ENCODE measurements around the gene CSNK2A1. TPM values are rescaled to one million over a fixed set of nuclear protein-coding genes. Genes with fewer than 3 reads are reported as not detected.

Gene CSNK2A1
- total RNA-seq, 4 donors from 2014 or later: 67.5 to 86.3 (median 78.9) TPM

DNA sequence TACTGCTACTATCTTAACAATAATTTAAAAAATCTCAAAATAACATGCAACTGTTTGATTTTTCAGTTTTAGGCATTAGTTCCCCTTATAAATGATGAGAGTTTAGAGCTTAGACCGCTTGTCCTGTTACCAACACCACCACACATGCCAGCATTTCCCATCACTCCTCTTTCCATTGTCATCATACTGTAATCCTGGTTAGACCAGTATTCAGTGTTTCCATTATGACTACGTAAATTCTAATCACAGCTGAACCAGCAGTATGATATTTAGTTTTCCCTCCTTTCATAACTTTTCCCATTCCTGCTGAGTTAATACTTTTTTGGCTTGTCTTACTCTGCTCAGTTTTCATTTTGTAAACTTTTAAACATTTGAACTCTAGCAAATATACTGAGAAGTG, 69.0 kb downstream of the CSNK2A1 start:
- Histone ChIP-seq H3K9me3 (no peaks in the 10 kb centered on the region), H3K36me3 (peaks cover 0 to 31% (median 0%) of the 10 kb centered on the region in 3 donors), H3K4me3 (no peak overlapping the region), H3K4me1 (peaks cover 0 to 21% (median 0%) of the 10 kb centered on the region in 3 donors), H3K27me3 (peaks cover 0 to 4% (median 0%) of the 10 kb centered on the region in 4 donors), H3K27ac (no peak overlapping the region)
- DNase-seq: no peak
- no peak for TF ChIP-seq POLR2A (IDR thresholded peaks at IDR 0.05)
- TF ChIP-seq, protein P1, sequence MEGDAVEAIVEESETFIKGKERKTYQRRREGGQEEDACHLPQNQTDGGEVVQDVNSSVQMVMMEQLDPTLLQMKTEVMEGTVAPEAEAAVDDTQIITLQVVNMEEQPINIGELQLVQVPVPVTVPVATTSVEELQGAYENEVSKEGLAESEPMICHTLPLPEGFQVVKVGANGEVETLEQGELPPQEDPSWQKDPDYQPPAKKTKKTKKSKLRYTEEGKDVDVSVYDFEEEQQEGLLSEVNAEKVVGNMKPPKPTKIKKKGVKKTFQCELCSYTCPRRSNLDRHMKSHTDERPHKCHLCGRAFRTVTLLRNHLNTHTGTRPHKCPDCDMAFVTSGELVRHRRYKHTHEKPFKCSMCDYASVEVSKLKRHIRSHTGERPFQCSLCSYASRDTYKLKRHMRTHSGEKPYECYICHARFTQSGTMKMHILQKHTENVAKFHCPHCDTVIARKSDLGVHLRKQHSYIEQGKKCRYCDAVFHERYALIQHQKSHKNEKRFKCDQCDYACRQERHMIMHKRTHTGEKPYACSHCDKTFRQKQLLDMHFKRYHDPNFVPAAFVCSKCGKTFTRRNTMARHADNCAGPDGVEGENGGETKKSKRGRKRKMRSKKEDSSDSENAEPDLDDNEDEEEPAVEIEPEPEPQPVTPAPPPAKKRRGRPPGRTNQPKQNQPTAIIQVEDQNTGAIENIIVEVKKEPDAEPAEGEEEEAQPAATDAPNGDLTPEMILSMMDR (IDR thresholded peaks at IDR 0.05): no peak
- WGBS, 2 donors: 72 to 74% methylated on average over 2 of the region's 2 CpGs
- intact Hi-C loops (cut with DNase I): no loop called here

DNA sequence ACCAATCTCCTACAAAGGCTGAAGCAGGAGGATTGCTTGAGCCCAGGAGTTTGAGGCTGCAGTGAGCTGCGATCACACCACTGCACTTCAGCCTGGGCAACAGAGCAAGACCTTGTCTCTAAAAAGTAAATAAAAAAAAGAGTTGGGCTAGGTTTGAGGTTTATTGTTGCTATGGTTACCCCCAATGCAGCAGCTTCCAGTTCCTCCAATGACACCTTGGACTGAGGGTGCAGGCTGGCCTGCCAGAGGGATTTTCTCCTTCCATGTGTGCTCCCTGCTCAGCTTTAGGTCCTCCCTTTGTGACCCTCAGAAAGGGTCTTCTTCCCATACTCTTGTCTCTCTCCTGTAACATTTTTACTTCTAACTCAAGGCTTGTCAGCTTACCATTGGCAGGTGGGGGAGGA, 70.7 kb downstream of the CSNK2A1 start:
- TF ChIP-seq, protein P1 (IDR thresholded peaks at IDR 0.05): no peak
- TF ChIP-seq POLR2A (IDR thresholded peaks at IDR 0.05): no peak
- 89% methylated on average over 1 of the region's 1 CpG; no CpG with 5 or more reads in 1 of the 2 donors for WGBS, 2 donors
- no peak overlapping the region for H3K27ac ChIP-seq
- intact Hi-C loops (cut with DNase I): no loop called here
- no peaks in the 10 kb centered on the region for H3K9me3 ChIP-seq
- H3K4me3 ChIP-seq: no peak overlapping the region
- H3K27me3 ChIP-seq: peaks cover 0 to 13% (median 1%) of the 10 kb centered on the region in 4 donors
- peaks cover 0 to 17% (median 0%) of the 10 kb centered on the region in 3 donors for H3K36me3 ChIP-seq
- H3K4me1 ChIP-seq: peaks cover 0 to 16% (median 0%) of the 10 kb centered on the region in 3 donors
- no peak for DNase-seq

DNA sequence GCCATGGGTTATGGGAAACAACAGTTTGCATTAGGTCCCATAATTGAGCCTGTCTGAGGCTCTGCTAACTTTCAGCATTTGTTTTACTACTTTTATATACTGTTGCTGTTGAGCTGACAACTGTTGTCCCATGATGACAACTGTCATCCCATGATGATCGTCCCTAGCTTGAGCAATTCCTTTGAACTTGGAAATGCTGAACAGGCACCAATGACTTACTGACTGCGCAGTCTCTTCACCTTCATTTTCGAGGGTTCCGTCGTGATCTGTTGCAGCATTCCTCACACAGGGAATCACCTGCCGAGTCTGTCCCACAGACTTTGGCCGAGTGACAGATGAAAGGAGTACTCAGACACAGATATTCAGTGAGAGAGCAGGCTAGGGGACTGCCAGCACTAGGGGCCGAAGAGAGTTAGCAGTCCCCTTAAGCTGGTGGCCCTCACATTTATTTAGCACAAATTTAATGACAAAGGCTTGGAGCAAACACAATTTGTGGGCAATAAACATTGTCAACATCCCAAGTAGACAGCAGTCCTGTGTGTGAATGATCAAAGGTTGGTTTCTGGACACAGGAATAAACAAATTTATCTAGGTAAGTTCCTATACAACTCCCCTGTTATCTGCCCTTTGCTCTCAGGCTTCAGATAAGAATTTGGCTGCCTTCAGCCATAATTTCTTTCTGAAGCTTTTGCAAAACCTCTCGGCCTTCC, 71.3 kb downstream of the CSNK2A1 start:
- Histone ChIP-seq H3K27ac (no peak overlapping the region), H3K9me3 (no peaks in the 10 kb centered on the region), H3K36me3 (peaks cover 0 to 11% (median 0%) of the 10 kb centered on the region in 3 donors), H3K27me3 (peaks cover 0 to 19% (median 2%) of the 10 kb centered on the region in 4 donors), H3K4me1 (peaks cover 0 to 16% (median 0%) of the 10 kb centered on the region in 3 donors), H3K4me3 (no peak overlapping the region)
- intact Hi-C loops (cut with DNase I): no loop called here
- 90 to 93% methylated on average over 8 to 9 of the region's 9 CpGs for WGBS, 2 donors
- DNase-seq: no peak
- no peak for TF ChIP-seq POLR2A (IDR thresholded peaks at IDR 0.05)
- TF ChIP-seq, protein P1 (IDR thresholded peaks at IDR 0.05): no peak

DNA sequence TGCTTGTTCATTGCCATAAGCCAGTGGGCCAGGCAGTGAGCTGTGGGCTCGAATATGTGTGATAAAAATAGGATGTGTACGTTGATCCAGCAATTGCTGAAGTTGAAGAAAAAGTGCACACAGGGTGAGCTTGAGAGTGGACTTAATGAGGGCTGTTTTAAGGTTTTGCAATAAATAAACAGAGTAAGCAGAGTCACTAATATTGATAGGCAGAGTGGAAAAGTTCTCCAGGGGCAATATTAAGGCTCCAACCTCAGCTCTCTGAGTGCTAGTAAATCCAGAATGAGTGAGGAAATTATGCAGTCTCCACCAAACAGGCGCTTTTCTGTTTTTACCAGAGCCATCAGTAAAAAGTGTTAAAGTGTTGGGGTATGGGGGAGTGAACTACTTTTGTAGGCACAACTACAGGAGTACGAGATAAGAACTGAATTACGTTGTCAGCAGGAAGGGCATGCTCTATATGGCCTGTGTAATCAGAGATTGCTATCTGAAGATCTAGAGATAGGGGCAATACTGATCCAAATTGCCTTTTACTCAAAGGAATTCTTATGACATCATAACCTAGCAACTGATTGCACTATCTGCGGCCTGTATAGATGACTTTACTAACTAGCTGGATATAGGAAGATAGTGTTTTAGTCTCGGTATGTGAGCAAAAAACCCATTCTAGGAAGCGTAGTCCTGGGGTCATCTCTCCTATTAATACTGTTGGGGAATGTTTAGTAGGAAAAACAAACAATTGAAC, 73.7 kb downstream of the CSNK2A1 start:
- Histone ChIP-seq H3K4me3 (no peak overlapping the region), H3K4me1 (peaks cover 0 to 2% (median 0%) of the 10 kb centered on the region in 3 donors), H3K36me3 (no peaks in the 10 kb centered on the region), H3K27ac (no peak overlapping the region), H3K27me3 (peaks cover 0 to 19% (median 2%) of the 10 kb centered on the region in 4 donors), H3K9me3 (no peaks in the 10 kb centered on the region)
- intact Hi-C loops (cut with DNase I): no loop called here
- TF ChIP-seq, protein P1 (IDR thresholded peaks at IDR 0.05): no peak
- TF ChIP-seq POLR2A (IDR thresholded peaks at IDR 0.05): no peak
- DNase-seq: no peak
- 81 to 82% methylated on average over 8 of the region's 8 CpGs for WGBS, 2 donors

DNA sequence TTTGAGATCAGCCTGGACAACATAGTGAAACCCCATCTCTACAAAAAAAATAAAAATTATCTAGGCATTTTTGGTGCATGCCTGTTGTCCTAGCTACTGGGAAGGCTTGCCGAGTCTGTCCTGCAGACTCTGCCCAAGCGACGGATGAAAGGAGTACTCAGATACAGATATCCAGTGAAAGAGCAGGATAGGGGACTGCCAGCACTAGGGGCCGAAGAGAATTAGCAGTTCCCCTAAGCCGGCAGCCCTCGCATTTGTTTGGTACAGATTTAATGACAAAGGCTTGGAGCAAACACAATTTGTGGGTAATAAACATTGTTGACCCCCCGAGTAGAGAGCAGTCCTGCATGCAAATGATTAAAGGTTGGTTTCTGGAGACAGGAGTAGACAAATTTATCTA, 75.8 kb downstream of the CSNK2A1 start:
- Histone ChIP-seq H3K27me3 (peaks cover 0 to 19% (median 2%) of the 10 kb centered on the region in 4 donors), H3K9me3 (no peaks in the 10 kb centered on the region), H3K36me3 (no peaks in the 10 kb centered on the region), H3K4me1 (peaks cover 1 to 5% (median 4%) of the 10 kb centered on the region in 3 donors), H3K27ac (no peak overlapping the region), H3K4me3 (no peak overlapping the region)
- DNase-seq: no peak
- WGBS, 2 donors: 77 to 85% methylated on average over 7 of the region's 7 CpGs
- intact Hi-C loops (cut with DNase I): no loop called here
- no peak for TF ChIP-seq POLR2A (IDR thresholded peaks at IDR 0.05)
- TF ChIP-seq, protein P1 (IDR thresholded peaks at IDR 0.05): no peak
